ENCODE measurements around the gene OSBPL5. TPM values are rescaled to one million over a fixed set of nuclear protein-coding genes. Genes with fewer than 3 reads are reported as not detected.

Gene OSBPL5
- total RNA-seq, 4 donors from 2014 or later, result 24.7 to 83.3 (median 48.2) TPM

GRCh38 chr11:3206922-3207204, 41.8 kb upstream of the OSBPL5 start:
- Histone ChIP-seq H3K27me3 (peaks cover 0 to 9% of the 10 kb centered on the region in 2 donors), H3K36me3 (no peaks in the 10 kb centered on the region), H3K4me1 (peaks cover 0 to 9% of the 10 kb centered on the region in 2 donors), H3K27ac (no peak overlapping the region), H3K9me3 (peaks cover 0 to 4% of the 10 kb centered on the region in 2 donors), H3K4me3 (no peak overlapping the region)
- DNase-seq, result no peak
- intact Hi-C loops (cut with DNase I; ENCODE audit: low total_unique reads), result no loop called here
- TF ChIP-seq POLR2A (IDR thresholded peaks at IDR 0.05), result no peak
- no peak for TF ChIP-seq CTCF (IDR thresholded peaks at IDR 0.05)

- Histone ChIP-seq H3K27ac (no peak overlapping the region), H3K27me3 (peaks cover 0 to 9% of the 10 kb centered on the region in 2 donors), H3K4me1 (peaks cover 0 to 9% of the 10 kb centered on the region in 2 donors), H3K4me3 (no peak overlapping the region), H3K36me3 (no peaks in the 10 kb centered on the region), H3K9me3 (peaks cover 0 to 4% of the 10 kb centered on the region in 2 donors)
- intact Hi-C loops (cut with DNase I; ENCODE audit: low total_unique reads), result no loop called here
- no peak for DNase-seq
- TF ChIP-seq POLR2A (IDR thresholded peaks at IDR 0.05) (no peak), CTCF (IDR thresholded peaks at IDR 0.05) (no peak)
These were observed 41.2 kb upstream of the OSBPL5 start for GRCh38 chr11:3206156-3206921.

GRCh38 chr11:3205261-3206155, 40.4 kb upstream of the OSBPL5 start:
- H3K4me1 ChIP-seq, result peaks cover 0 to 9% of the 10 kb centered on the region in 2 donors
- H3K36me3 ChIP-seq, result no peaks in the 10 kb centered on the region
- intact Hi-C loops (cut with DNase I; ENCODE audit: low total_unique reads), result no loop called here
- no peak overlapping the region for H3K27ac ChIP-seq
- no peak overlapping the region for H3K4me3 ChIP-seq
- no peaks in the 10 kb centered on the region for H3K9me3 ChIP-seq
- peaks cover 0 to 9% of the 10 kb centered on the region in 2 donors for H3K27me3 ChIP-seq
- DNase-seq, result no peak
- no peak for TF ChIP-seq POLR2A (IDR thresholded peaks at IDR 0.05)
- TF ChIP-seq CTCF (IDR thresholded peaks at IDR 0.05), result no peak

- H3K4me1 ChIP-seq, result peaks cover 0 to 9% of the 10 kb centered on the region in 2 donors
- no peak overlapping the region for H3K27ac ChIP-seq
- intact Hi-C loops (cut with DNase I; ENCODE audit: low total_unique reads), result no loop called here
- DNase-seq, result no peak
- H3K36me3 ChIP-seq, result no peaks in the 10 kb centered on the region
- TF ChIP-seq POLR2A (IDR thresholded peaks at IDR 0.05) (no peak), CTCF (IDR thresholded peaks at IDR 0.05) (no peak)
- H3K27me3 ChIP-seq, result peaks cover 0 to 9% of the 10 kb centered on the region in 2 donors
- no peak overlapping the region for H3K4me3 ChIP-seq
- H3K9me3 ChIP-seq, result no peaks in the 10 kb centered on the region
These were observed 39.3 kb upstream of the OSBPL5 start for GRCh38 chr11:3204141-3205015.

All from uterus (tissue), 4 donors.